ENCODE data around the gene NR0B1.

DNA sequence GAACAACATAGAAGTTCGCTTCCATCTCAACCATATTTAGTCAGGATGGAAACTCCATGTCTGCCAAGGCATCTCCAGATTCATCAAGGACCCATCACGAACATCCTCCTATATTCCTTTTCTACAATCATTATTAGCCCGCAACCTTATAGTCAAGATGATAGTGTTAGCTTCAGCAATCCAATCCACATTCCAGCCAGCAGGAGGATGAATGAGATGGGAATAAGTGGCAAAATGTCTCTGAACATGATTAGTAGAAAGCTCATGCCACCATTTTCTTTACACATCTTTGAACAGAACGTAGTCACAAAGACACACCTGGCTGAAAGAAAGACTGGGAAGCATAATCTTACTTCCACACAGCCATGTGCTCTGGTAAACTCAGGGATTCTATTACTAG is 18.6 kb upstream of the NR0B1 start:
- TF ChIP-seq, protein P1, sequence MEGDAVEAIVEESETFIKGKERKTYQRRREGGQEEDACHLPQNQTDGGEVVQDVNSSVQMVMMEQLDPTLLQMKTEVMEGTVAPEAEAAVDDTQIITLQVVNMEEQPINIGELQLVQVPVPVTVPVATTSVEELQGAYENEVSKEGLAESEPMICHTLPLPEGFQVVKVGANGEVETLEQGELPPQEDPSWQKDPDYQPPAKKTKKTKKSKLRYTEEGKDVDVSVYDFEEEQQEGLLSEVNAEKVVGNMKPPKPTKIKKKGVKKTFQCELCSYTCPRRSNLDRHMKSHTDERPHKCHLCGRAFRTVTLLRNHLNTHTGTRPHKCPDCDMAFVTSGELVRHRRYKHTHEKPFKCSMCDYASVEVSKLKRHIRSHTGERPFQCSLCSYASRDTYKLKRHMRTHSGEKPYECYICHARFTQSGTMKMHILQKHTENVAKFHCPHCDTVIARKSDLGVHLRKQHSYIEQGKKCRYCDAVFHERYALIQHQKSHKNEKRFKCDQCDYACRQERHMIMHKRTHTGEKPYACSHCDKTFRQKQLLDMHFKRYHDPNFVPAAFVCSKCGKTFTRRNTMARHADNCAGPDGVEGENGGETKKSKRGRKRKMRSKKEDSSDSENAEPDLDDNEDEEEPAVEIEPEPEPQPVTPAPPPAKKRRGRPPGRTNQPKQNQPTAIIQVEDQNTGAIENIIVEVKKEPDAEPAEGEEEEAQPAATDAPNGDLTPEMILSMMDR (IDR thresholded peaks at IDR 0.05; ENCODE audit: low read depth, low read length): no peak
- TF ChIP-seq POLR2A (IDR thresholded peaks at IDR 0.05; ENCODE audit: extremely low read depth, insufficient read length): no peak
- TF ChIP-seq, protein P2, sequence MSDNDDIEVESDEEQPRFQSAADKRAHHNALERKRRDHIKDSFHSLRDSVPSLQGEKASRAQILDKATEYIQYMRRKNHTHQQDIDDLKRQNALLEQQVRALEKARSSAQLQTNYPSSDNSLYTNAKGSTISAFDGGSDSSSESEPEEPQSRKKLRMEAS (IDR thresholded peaks at IDR 0.05; ENCODE audit: low read depth, low read length): no peak
